Measurements from ENCODE around the gene AZI2.

The AZI2 gene

GRCh38 chr3:28273837-28274236, 74.8 kb downstream of the AZI2 start:
- H3K27ac ChIP-seq, result no peak overlapping the region
- no peak for TF ChIP-seq ZFX (IDR thresholded peaks at IDR 0.05)
- no peak for TF ChIP-seq CTCF (conservative IDR thresholded peaks at IDR 0.05)
